ENCODE results near the gene TMEM163. TPM values are rescaled to one million over a fixed set of nuclear protein-coding genes. Genes with fewer than 3 reads are reported as not detected.

Gene TMEM163
- polyA plus RNA-seq, 3 donors = 0.01 TPM; not detected in 2

DNA sequence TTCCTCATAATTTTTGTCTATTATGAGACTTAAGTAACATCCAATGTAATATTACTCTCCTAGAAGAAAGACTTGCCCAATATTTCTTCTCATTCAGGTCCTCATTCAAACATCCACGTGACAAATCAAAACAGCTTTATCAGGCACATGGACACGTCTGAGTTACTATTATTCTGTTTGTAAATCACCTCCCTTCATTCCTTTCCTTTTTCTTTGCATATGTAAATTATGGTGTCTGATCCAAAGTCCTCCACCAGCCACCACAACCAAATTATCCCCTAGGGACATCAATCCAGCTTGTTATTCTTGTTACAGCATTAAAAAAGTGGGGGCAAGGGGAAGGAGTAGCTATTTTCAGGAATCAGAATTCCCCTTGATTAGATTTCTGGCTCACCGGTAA lies 7.1 kb downstream of the TMEM163 start:
- peaks cover 29 to 51% (median 39%) of the 10 kb centered on the region in 3 donors for H3K27me3 Mint-ChIP-seq (ENCODE audit: low read depth in 3 of 3)
- H3K4me3 ChIP-seq (replicated peaks in 1 of 3; ENCODE audit: low read depth in 2 of 3, low read length in 3 of 3) = no peak overlapping the region
- H2AFZ ChIP-seq (ENCODE audit: insufficient read depth, low read depth, low read length, poor library complexity, severe bottlenecking) = no peak overlapping the region
- H3K4me1 Mint-ChIP-seq = peaks cover 22% of the 10 kb centered on the region
- H3K36me3 ChIP-seq (replicated peaks in 1 of 2; ENCODE audit: control insufficient read depth in 1 of 2, insufficient read depth in 2 of 2, low read length in 2 of 2) = no peaks in the 10 kb centered on the region
- H3K4me2 ChIP-seq (replicated peaks; ENCODE audit: extremely low read depth, low read length, poor library complexity, severe bottlenecking) = no peak overlapping the region
- peaks cover 0 to 4% of the 10 kb centered on the region in 2 donors for H3K36me3 Mint-ChIP-seq
- DNase-seq = no peak
- H3K9me3 ChIP-seq (replicated peaks in 1 of 2; ENCODE audit: control insufficient read depth in 1 of 2, insufficient read depth in 1 of 2, low read length in 2 of 2) = no peaks in the 10 kb centered on the region
- no peak overlapping the region for H3K9ac ChIP-seq (ENCODE audit: insufficient read depth, low read length, poor library complexity, severe bottlenecking)
- peak overlapping the region in 1 of 2 donors; percentile 52 for H3K4me3 Mint-ChIP-seq
- peaks cover 21 to 29% of the 10 kb centered on the region in 2 donors for H3K27me3 ChIP-seq (ENCODE audit: control insufficient read depth in 2 of 2, insufficient read depth in 2 of 2, low read length in 2 of 2)
- no peaks in the 10 kb centered on the region for H4K20me1 ChIP-seq (ENCODE audit: insufficient read depth, low read length)
- H3K27ac Mint-ChIP-seq = no peak overlapping the region
- WGBS (ENCODE audit: insufficient coverage) = no CpG with 5 or more reads among the region's 3 CpGs
- H3K79me2 ChIP-seq (ENCODE audit: insufficient read depth, low read length) = no peaks in the 10 kb centered on the region
- no peak for TF ChIP-seq CTCF (IDR thresholded peaks at IDR 0.05)
- H3K27ac ChIP-seq (ENCODE audit: low read depth in 1 of 2, low read length in 2 of 2) = no peak overlapping the region
- peaks cover 0 to 3% (median 2%) of the 10 kb centered on the region in 7 donors for H3K9me3 Mint-ChIP-seq
- peaks cover 20 to 24% of the 10 kb centered on the region in 2 donors for H3K4me1 ChIP-seq (ENCODE audit: control insufficient read depth in 1 of 2, insufficient read depth in 2 of 2, low read length in 2 of 2)
- intact Hi-C loops (cut with micrococcal nuclease) = no loop called here

- H3K27ac ChIP-seq (ENCODE audit: low read depth in 1 of 2, low read length in 2 of 2) = no peak overlapping the region
- Mint-ChIP-seq H3K4me1 (peaks cover 16% of the 10 kb centered on the region), H3K27ac (no peak overlapping the region), H3K9me3 (peaks cover 0 to 8% (median 2%) of the 10 kb centered on the region in 7 donors), H3K4me3 (peak overlapping the region in 1 of 2 donors; percentile 76), H3K27me3 (ENCODE audit: low read depth in 3 of 3) (peaks cover 28 to 56% (median 29%) of the 10 kb centered on the region in 3 donors), H3K36me3 (no peaks in the 10 kb centered on the region)
- no peaks in the 10 kb centered on the region for H3K9me3 ChIP-seq (replicated peaks in 1 of 2; ENCODE audit: control insufficient read depth in 1 of 2, insufficient read depth in 1 of 2, low read length in 2 of 2)
- H4K20me1 ChIP-seq (ENCODE audit: insufficient read depth, low read length) = no peaks in the 10 kb centered on the region
- H3K9ac ChIP-seq (ENCODE audit: insufficient read depth, low read length, poor library complexity, severe bottlenecking) = no peak overlapping the region
- WGBS (ENCODE audit: insufficient coverage) = 97% methylated on average over 4 of the region's 5 CpGs
- DNase-seq = no peak
- H3K4me2 ChIP-seq (replicated peaks; ENCODE audit: extremely low read depth, low read length, poor library complexity, severe bottlenecking) = no peak overlapping the region
- no peaks in the 10 kb centered on the region for H3K36me3 ChIP-seq (replicated peaks in 1 of 2; ENCODE audit: control insufficient read depth in 1 of 2, insufficient read depth in 2 of 2, low read length in 2 of 2)
- TF ChIP-seq CTCF (IDR thresholded peaks at IDR 0.05) = no peak
- no peaks in the 10 kb centered on the region for H3K79me2 ChIP-seq (ENCODE audit: insufficient read depth, low read length)
- H2AFZ ChIP-seq (ENCODE audit: insufficient read depth, low read depth, low read length, poor library complexity, severe bottlenecking) = no peak overlapping the region
- peaks cover 0 to 21% of the 10 kb centered on the region in 2 donors for H3K27me3 ChIP-seq (ENCODE audit: control insufficient read depth in 2 of 2, insufficient read depth in 2 of 2, low read length in 2 of 2)
- intact Hi-C loops (cut with micrococcal nuclease) = no loop called here
- peaks cover 12 to 17% of the 10 kb centered on the region in 2 donors for H3K4me1 ChIP-seq (ENCODE audit: control insufficient read depth in 1 of 2, insufficient read depth in 2 of 2, low read length in 2 of 2)
- no peak overlapping the region for H3K4me3 ChIP-seq (replicated peaks in 1 of 3; ENCODE audit: low read depth in 2 of 3, low read length in 3 of 3)
These were observed 11.5 kb downstream of the TMEM163 start for GRCh38 chr2:134707330-134707676.
